ENCODE results near the gene ADGRA1.

ADGRA1 gene

DNA sequence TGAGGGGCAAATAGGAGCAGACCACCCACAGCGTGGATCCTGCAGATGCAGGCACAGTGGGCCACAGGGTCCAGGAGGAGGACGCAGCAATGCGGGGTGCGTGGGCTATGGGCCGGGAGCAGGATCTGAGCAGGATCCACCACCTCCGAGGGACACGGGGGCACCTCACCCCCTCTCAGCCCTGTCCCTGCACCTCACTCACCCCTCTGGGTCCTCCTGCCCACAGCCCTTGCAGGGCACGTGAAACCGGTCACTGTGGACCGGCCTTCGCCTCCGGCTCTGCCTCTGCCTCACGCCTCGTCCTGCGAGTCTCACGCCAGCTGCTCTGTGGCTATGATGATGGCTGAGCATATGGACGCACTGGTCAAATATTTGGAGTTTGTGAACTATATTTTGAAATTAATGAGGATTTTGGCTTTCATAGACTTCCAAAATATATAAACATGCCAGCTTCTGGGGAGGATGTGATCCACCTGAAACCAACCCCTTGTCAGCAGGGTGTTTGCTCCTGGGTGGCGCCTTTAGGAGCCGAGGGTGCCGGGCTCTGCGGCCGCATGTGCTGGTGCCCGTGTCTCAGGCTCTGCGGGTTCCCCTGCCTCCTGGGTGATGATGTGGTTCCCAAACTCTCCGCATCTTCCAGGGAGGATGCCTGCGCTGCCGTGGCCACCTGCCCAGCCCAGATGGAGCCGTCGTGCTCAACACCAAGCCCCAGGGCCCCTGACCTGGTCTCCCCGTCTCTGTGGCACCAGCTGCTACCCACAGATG is 11.3 kb upstream of the ADGRA1 start:
- DNase-seq (ENCODE audit: low read depth) = no peak

- DNase-seq (ENCODE audit: low read depth) = no peak
These were observed 7.7 kb upstream of the ADGRA1 start for GRCh38 chr10:133079836-133080682.

DNA sequence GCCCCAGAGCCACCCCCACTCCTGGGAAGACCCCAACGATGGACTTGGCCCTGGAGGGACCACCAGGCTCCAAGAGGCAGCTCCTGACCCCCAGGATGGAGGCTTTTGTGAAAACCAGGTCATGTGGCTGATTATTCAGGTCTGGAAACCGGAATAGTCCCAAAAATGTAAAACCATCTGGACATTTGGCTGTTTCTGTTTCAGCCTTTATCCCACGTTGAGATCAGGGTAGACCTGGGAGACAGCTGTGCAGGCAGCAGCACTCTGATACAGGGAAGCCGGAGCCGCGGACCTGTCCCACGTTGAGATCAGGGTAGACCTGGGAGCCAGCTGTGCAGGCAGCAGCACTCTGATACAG is 7.1 kb upstream of the ADGRA1 start:
- DNase-seq (ENCODE audit: low read depth) = no peak

GRCh38 chr10:133081636-133082035 is 6.1 kb upstream of the ADGRA1 start:
- DNase-seq (ENCODE audit: low read depth) = no peak

DNA sequence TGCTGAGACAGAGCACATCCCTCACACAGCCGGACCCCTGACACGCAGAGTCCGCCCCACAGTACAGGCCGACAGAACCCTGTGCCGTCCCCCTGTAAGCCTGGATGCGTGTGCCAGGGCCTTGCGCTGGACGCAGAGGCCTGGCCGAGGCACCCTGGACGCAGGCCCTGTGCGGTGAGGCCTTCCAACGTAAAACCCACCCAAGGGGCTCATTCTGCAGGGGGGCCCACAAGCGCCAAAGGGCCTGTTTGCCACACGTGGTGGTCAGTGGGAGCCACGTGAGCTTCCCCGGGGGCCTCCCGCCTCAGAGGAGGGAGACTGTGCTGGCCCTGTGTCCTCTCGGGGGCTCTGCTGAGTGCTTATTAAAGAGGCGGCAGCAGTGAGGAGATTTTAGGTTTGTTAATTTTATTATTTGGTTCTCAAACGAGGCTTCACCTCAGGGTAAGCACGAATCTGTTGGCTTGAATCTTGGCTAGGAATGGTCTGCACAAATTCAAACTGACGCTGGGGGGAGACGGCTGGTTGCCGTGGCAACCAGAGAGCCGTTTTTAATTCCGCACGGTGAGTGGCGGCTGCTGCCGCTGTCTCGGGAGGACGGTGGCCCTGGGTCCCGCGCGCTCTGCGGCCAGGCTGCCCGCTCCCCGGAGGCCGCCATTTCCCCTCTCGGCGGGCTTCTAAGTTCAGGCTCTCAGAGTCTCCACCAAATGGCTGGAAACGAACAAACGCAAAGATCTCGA is 4.9 kb upstream of the ADGRA1 start:
- no peak for DNase-seq (ENCODE audit: low read depth)

DNA sequence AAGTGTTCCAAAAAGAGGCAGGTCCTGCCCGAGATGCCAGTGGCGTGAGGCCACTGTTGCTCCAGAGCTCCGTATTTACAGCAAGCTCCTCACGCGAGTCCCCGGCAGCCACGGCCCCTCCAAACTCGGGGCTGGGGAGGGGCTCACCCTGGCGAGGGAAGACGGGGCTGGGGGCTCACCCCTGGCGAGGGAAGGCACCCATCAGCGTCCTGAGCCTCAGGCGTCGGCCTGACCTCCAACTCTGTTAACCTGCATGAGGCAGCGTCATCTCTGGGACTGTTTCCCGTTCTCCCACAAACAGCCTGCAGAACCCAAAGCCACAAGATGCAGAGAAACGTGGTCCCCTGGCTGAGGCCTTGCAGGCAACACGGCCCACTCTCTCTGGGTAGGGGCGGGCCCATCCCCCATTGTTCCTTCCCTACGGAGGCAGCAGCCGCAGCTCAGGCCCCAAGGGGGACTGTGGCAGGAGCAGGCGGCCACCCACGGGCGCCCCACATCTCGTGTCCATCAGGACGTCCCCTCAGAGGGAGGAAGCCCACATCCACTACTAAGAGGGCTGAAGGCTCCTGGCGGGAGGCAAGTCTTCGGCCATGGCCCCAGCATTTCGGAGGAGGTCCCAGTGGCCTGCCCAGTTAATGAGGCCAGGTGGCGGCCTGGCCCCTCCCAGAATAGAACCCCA is 4.2 kb upstream of the ADGRA1 start:
- DNase-seq (ENCODE audit: low read depth) = no peak

GRCh38 chr10:133084491-133084890 is 3.2 kb upstream of the ADGRA1 start:
- no peak for DNase-seq (ENCODE audit: low read depth)

GRCh38 chr10:133085251-133086125 is 2.2 kb upstream of the ADGRA1 start:
- DNase-seq (ENCODE audit: low read depth) = no peak

GRCh38 chr10:133086247-133086646 is 1.5 kb upstream of the ADGRA1 start:
- no peak for DNase-seq (ENCODE audit: low read depth)

DNA sequence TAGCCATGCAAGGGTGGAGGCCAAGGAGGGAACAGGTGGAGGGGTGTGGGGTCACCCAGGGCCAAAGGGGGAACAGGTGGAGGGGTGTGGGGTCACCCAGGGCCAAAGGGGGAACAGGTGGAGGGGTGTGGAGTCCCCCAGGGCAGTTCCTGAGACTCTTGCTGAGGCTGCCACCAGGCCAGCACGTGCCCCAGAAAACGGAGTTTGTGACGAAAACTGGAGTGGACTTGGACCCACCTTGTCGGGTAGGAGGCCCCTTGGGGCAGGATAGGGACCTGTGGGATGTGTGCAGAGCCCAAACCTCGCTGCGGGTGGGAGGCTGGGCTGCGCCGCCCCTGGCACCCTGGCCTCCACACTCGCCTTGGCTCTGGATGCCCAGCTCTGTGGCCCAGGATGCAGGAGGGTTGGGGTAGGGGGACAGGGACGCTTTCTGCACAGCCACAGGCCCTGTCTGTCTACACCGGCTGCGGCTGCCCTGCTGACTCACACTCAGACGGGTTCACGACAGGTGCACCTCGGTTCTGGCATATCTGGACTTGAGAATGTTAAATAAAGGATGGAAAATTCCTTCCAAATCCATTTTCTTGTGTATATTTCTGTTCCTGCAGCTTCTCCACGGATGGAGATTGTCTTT is 562 bp upstream of the ADGRA1 start:
- no peak for DNase-seq (ENCODE audit: low read depth)

GRCh38 chr10:133088179-133088955 is 643 bp downstream of the ADGRA1 start:
- no peak for DNase-seq (ENCODE audit: low read depth)

GRCh38 chr10:133088956-133089800 is 1.5 kb downstream of the ADGRA1 start:
- no peak for DNase-seq (ENCODE audit: low read depth)

- no peak for DNase-seq (ENCODE audit: low read depth)
These were observed 2.4 kb downstream of the ADGRA1 start for GRCh38 chr10:133090101-133090500.

DNA sequence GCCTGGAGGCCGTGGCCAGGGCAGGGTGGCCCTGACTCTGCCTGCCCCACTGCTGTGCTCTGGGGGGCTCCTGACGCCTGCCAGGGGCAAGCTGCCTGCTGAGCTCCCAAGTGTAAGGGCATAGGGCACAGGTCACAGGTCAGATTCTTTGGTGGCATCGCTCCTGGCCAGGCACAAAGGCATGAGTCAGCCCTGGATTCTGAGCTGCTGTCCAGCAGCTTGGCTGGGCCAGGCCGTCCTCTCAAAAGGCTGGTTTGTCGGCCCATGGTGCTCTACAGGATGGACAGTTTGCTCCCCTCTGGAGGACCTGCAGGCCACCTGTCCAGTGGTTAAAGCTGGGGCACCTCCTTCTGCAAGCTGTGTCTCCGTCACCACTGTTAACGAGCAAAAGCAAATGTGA is 2.9 kb downstream of the ADGRA1 start:
- DNase-seq (ENCODE audit: low read depth) = no peak

- no peak for DNase-seq (ENCODE audit: low read depth)
These were observed 3.6 kb downstream of the ADGRA1 start for GRCh38 chr10:133091316-133091715.

GRCh38 chr10:133093291-133093690 is 5.6 kb downstream of the ADGRA1 start:
- DNase-seq (ENCODE audit: low read depth) = no peak

DNA sequence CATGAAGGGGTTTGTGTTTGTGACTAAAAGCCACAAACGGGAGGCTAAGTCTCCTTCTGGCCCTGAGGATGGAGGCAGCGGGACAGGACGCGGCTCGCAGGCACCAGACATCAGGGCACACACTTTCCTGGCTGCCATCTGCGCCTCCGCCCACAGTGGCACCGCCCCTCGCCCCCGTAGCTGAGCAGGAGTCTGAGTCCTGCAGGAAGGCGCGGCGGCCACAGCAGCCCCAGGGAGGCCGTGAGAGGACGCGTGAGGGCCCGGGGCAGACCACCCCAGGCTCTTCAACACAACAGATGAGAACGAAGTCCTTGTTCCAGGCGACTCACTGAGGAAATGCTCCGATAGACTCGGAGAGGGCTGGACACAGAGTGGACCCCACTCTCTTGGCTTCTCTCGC is 6.6 kb downstream of the ADGRA1 start:
- no peak for DNase-seq (ENCODE audit: low read depth)

DNA sequence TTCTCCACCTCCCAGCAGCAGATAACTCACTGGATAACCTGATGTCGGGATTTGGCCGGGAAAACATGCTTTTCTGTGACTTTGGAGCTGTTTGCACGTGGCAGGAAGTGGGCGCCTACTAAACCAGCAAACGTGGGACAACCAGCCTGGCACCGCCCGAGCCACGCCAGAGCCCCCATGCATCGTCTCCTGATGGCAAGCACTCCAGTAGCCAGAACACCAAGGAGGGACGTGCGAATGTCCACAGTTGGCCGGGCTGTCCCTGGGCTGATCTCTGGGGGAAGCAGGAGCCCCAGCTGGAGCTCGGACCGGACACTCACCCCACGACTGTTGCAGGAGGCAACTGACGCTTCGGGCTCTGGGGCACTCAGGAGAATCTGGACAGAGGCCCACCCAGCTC is 7.1 kb downstream of the ADGRA1 start:
- no peak for DNase-seq (ENCODE audit: low read depth)

DNA sequence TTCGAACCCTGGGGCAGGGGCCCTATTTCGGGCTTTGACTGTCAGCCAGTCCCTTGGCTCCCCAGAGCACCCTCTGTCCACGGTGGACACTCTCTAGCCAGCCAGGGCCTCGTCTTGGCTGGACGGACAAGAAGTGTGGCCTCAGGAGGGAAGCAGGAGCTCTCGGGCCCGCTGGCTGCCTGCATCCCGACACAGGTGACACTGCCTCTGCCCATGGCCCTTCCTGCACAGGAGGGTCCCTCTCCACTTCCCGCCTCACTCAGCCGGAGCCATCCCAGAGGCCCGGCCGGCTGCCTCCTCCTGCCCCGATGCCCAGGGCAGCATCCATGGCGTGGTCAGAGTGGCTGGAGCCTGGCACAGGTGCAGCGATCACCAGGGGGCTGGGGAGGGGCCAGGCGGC is 7.9 kb downstream of the ADGRA1 start:
- no peak for DNase-seq (ENCODE audit: low read depth)

Measured in fibroblast of gingiva (primary cell).